Testis (tissue), 3 donors: ENCODE measurements around the gene FAM193A. TPM values are rescaled to one million over a fixed set of nuclear protein-coding genes. Genes with fewer than 3 reads are reported as not detected.

Experiments used
- DNase-seq: peaks from one replicate; pipeline ENCODE4 v3.0.0-alpha.2; 2019
- H3K27ac ChIP-seq, 2 donors: fragments of 200-600 bp; sonication (generic); one replicate each; pipeline ENCODE4 v1.5.1; 2019
- H3K27me3 ChIP-seq: fragments of 200-600 bp; sonication (generic); one replicate; pipeline ENCODE4 v1.5.1; 2019
- H3K36me3 ChIP-seq: fragments of 200-600 bp; sonication (generic); one replicate; pipeline ENCODE4 v1.5.1; 2017; ENCODE audit warnings: low read depth; ENCODE audit errors: missing control alignments
- H3K4me1 ChIP-seq: fragments of 200-600 bp; sonication (generic); one replicate; pipeline ENCODE4 v1.5.1; 2019
- H3K4me3 ChIP-seq, 2 donors: fragments of 200-600 bp; sonication (generic); one replicate each; pipeline ENCODE4 v1.5.1; 2017 to 2019
- H3K9me3 ChIP-seq: fragments of 200-600 bp; sonication (generic); one replicate; pipeline ENCODE4 v1.5.1; 2017
- POLR2A ChIP-seq: fragments of 450-650 bp; IDR thresholded peaks from one replicate; pipeline ENCODE4 v1.6.1; 2017; ENCODE audit warnings: antibody characterized with exemption, mild to moderate bottlenecking, moderate library complexity
- WGBS, 2 donors: methylation state at CpG; one replicate each; pipeline ENCODE4 v1.1.5; 2018; 5-methylcytosine and 5-hydroxymethylcytosine counted together
- intact Hi-C: fragments of 100-400 bp; cut with DNase I; formaldehyde crosslinking; loops from one replicate; pipeline ENCODE4 v1.15.1; 2023; ENCODE audit warnings: low total_unique reads
- polyA plus RNA-seq: library from polyadenylated mRNA; stranded (reverse); fragments of 350-450 nt; fragmentation: Illumina TruSeq; extraction: RNeasy Lipid Tissue Mini Kit (QIAGEN cat#74804); gene quantifications from one replicate; pipeline ENCODE4 v1.2.3, GENCODE V29; 2014; ENCODE audit warnings: low read depth, low replicate concordance; ENCODE audit not compliant: insufficient read depth
- total RNA-seq, 2 donors: library from RNA; depleted of rRNA; stranded (reverse); fragments of >200 nt; gene quantifications; one replicate each; pipeline ENCODE4 v1.2.3, GENCODE V29; 2016
- TF ChIP-seq, protein P1 (sequence below), 3 experiments: fragments of 450-650 bp in 2 of 3; fragments of 200-600 bp in 1 of 3; sonication (generic) in 1 of 3; IDR thresholded peaks; one replicate each; pipeline ENCODE4 v1.5.1; 2016 to 2019; ENCODE audit warnings: antibody characterized with exemption in 3 of 3, mild to moderate bottlenecking in 2 of 3, moderate library complexity in 1 of 3

The FAM193A gene
- total and polyA plus RNA-seq, 3 donors from 2014 or later: 50.4 to 92.4 (median 78.7) TPM

DNA sequence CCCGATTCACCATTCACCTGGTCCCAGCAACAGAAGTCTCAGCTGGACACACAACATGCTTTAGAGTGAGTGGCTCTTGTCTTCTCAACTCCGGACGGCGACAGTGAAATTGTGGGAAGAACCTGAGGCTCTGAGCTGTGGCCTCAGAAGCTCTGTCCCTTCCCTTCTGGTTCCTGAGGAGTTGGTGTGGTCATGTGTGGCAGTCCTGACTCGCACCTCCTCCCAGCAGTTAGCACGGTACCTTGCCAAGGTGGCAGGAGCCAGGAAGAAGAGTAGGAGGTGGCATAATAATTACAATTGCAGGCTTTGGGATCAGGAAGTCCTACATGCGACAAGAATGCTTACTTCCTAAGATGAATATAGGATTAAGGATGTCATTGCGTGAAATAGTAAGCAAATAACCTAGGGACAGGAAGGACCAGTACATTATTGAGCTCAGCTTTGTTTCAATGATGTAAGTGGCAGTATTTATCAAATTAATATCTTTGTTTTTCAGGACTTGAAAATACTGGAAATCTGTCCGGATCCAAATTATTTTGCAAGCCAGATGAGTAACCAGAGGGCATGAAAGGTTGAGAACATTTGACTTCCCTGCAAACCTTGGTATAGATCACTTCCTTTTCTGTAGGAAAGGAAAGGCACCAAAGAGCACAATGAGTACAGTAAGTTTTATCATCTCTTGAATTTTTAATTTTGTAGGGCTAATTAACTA, 46.5 kb upstream of the FAM193A start:
- Histone ChIP-seq H3K27ac (no peak overlapping the region), H3K9me3 (no peaks in the 10 kb centered on the region), H3K36me3 (no peaks in the 10 kb centered on the region), H3K4me1 (peaks cover 9% of the 10 kb centered on the region), H3K4me3 (no peak overlapping the region), H3K27me3 (no peaks in the 10 kb centered on the region)
- intact Hi-C loops: no loop called here
- TF ChIP-seq, protein P1, sequence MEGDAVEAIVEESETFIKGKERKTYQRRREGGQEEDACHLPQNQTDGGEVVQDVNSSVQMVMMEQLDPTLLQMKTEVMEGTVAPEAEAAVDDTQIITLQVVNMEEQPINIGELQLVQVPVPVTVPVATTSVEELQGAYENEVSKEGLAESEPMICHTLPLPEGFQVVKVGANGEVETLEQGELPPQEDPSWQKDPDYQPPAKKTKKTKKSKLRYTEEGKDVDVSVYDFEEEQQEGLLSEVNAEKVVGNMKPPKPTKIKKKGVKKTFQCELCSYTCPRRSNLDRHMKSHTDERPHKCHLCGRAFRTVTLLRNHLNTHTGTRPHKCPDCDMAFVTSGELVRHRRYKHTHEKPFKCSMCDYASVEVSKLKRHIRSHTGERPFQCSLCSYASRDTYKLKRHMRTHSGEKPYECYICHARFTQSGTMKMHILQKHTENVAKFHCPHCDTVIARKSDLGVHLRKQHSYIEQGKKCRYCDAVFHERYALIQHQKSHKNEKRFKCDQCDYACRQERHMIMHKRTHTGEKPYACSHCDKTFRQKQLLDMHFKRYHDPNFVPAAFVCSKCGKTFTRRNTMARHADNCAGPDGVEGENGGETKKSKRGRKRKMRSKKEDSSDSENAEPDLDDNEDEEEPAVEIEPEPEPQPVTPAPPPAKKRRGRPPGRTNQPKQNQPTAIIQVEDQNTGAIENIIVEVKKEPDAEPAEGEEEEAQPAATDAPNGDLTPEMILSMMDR (IDR thresholded peaks at IDR 0.05): no peak
- TF ChIP-seq POLR2A: no peak
- 84 to 88% methylated on average over 9 of the region's 9 CpGs for WGBS, 2 donors
- DNase-seq: no peak

GRCh38 chr4:2492970-2493369, 43.5 kb upstream of the FAM193A start:
- 81 to 85% methylated on average over 1 of the region's 1 CpG for WGBS, 2 donors
- no peak for DNase-seq
- H3K27me3 ChIP-seq: no peaks in the 10 kb centered on the region
- TF ChIP-seq, protein P1 (IDR thresholded peaks at IDR 0.05): no peak
- no peak overlapping the region for H3K27ac ChIP-seq
- no peak overlapping the region for H3K4me3 ChIP-seq
- H3K4me1 ChIP-seq: peaks cover 10% of the 10 kb centered on the region
- no peaks in the 10 kb centered on the region for H3K36me3 ChIP-seq
- intact Hi-C loops: no loop called here
- no peaks in the 10 kb centered on the region for H3K9me3 ChIP-seq

DNA sequence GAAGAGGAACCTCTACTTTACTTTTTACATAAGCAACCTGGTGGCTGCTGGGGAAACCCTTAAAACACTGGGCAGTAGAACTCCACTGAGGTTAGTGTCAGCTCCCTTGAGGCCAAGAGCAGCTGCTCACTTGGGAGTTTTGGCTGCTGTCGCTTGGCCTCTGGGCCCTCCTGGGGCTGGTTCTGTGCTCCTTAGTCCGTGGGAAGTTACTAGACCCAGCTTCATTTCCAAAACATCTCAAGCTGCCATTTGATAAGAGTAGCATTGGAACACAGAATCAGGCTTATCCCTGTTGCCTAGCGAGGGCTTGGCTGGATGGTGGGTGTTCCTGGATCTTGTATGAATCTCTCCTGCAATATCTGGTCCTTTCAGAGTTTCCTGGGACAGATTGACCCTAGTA, 41.5 kb upstream of the FAM193A start:
- Histone ChIP-seq H3K4me1 (peaks cover 10% of the 10 kb centered on the region), H3K27ac (no peak overlapping the region), H3K36me3 (no peaks in the 10 kb centered on the region), H3K9me3 (no peaks in the 10 kb centered on the region), H3K4me3 (no peak overlapping the region), H3K27me3 (no peaks in the 10 kb centered on the region)
- no peak for DNase-seq
- TF ChIP-seq POLR2A: no peak
- intact Hi-C loops: no loop called here
- 51 to 65% methylated on average over 2 to 3 of the region's 3 CpGs for WGBS, 2 donors

GRCh38 chr4:2497324-2497723, 39.1 kb upstream of the FAM193A start:
- TF ChIP-seq, protein P1 (IDR thresholded peaks at IDR 0.05): no peak
- TF ChIP-seq POLR2A: no peak
- no peak overlapping the region for H3K4me3 ChIP-seq
- 97% methylated on average over 4 of the region's 4 CpGs for WGBS, 2 donors
- no peak overlapping the region for H3K27ac ChIP-seq
- no peak for DNase-seq
- H3K4me1 ChIP-seq: peaks cover 10% of the 10 kb centered on the region
- no peaks in the 10 kb centered on the region for H3K36me3 ChIP-seq
- no peaks in the 10 kb centered on the region for H3K27me3 ChIP-seq
- no peaks in the 10 kb centered on the region for H3K9me3 ChIP-seq
- intact Hi-C loops: no loop called here

GRCh38 chr4:2497931-2498330, 38.5 kb upstream of the FAM193A start:
- no peak for DNase-seq
- H3K4me3 ChIP-seq: no peak overlapping the region
- intact Hi-C loops: no loop called here
- H3K36me3 ChIP-seq: no peaks in the 10 kb centered on the region
- H3K9me3 ChIP-seq: no peaks in the 10 kb centered on the region
- H3K27ac ChIP-seq: no peak overlapping the region
- H3K4me1 ChIP-seq: peaks cover 10% of the 10 kb centered on the region
- WGBS, 2 donors: 87 to 90% methylated on average over 9 of the region's 9 CpGs
- H3K27me3 ChIP-seq: no peaks in the 10 kb centered on the region
- TF ChIP-seq, protein P1 (IDR thresholded peaks at IDR 0.05): no peak
- TF ChIP-seq POLR2A: no peak
